ENCODE measurements around the gene PPP1R12A. TPM values are rescaled to one million over a fixed set of nuclear protein-coding genes. Genes with fewer than 3 reads are reported as not detected.

PPP1R12A gene
- total and polyA plus RNA-seq, 9 of the 15 experiments (the other 6 are each of a cell fraction or from before 2014, with no cell fraction given) = 26.4 to 119 (median 53.3) TPM

GRCh38 chr12:79885911-79886490 is 48.9 kb downstream of the PPP1R12A start:
- no TSS peak for BruUV-seq (replicated peaks)
- ATAC-seq (no peak), FAIRE-seq (no peak), DNase-seq (ENCODE audit: extremely low read depth in 1 of 4, low spot score in 3 of 4) (no peak)
- H3K9me1 ChIP-seq (ENCODE audit: control insufficient read depth, insufficient read depth, low read length) = no peaks in the 10 kb centered on the region
- CTCF ChIA-PET (ENCODE audit: low intra/inter-chr PET ratio) = no interaction called here
- no peak overlapping the region for H2AFZ ChIP-seq (ENCODE audit: low read depth, low read length)
- 77% methylated on average over 3 of the region's 3 CpGs for WGBS (ENCODE audit: insufficient coverage, low coverage, missing lambda C conversion rate)
- H3K79me2 ChIP-seq (ENCODE audit: control insufficient read depth, insufficient read depth, low read length) = peaks cover 100% of the 10 kb centered on the region
- peaks cover 22% of the 10 kb centered on the region for H4K20me1 ChIP-seq (replicated peaks; ENCODE audit: control insufficient read depth, insufficient read depth, low read length)
- no peak overlapping the region for H3K27ac ChIP-seq (ENCODE audit: extremely low read depth, low read depth, low read length)
- POLR2A ChIA-PET = interaction anchor here (0.8 kb wide), 1 partner anchor 33 kb away, joined by 3 read pairs; no protein-coding TSS in a partner anchor
- in situ Hi-C loops (cut with MboI) = no loop called here
- H3K27me3 ChIP-seq (ENCODE audit: control insufficient read depth in 2 of 2, insufficient read depth in 2 of 2, low read length in 2 of 2) = no peaks in the 10 kb centered on the region
- no peaks in the 10 kb centered on the region for H3K9me3 ChIP-seq (replicated peaks; ENCODE audit: control insufficient read depth, insufficient read depth, low read depth, low read length)
- TF ChIP-seq RBM25 (IDR thresholded peaks at IDR 0.05; ENCODE audit: low read depth, low read length, severe bottlenecking) (peak; percentile 11), RBM15 (IDR thresholded peaks at IDR 0.05; ENCODE audit: insufficient read depth, low read length) (no peak)
- H3K4me2 ChIP-seq (ENCODE audit: insufficient read depth, low read length) = no peak overlapping the region
- peaks cover 0 to 4% of the 10 kb centered on the region in 2 experiments; a peak in 3 of 5 replicates for H3K4me1 ChIP-seq (replicated peaks in 1 of 2; ENCODE audit: control insufficient read depth in 2 of 2, insufficient read depth in 2 of 2, low read length in 2 of 2)
- intact Hi-C loops (cut with micrococcal nuclease) = loop anchor here (2.0 to 10.0 kb wide), 5 partner anchors 47 to 299 kb away; no protein-coding TSS in a partner anchor
- no peaks in the 10 kb centered on the region for H3K36me3 ChIP-seq (ENCODE audit: control insufficient read depth, insufficient read depth, low read length)
- H3K9ac ChIP-seq (ENCODE audit: insufficient read depth in 1 of 2, low read depth in 2 of 2, low read length in 2 of 2) = no peak overlapping the region
- H3K4me3 ChIP-seq = no peak overlapping the region

- no peak for DNase-seq (ENCODE audit: extremely low read depth in 1 of 4, low spot score in 3 of 4)
- WGBS (ENCODE audit: insufficient coverage, low coverage, missing lambda C conversion rate) = 66% methylated on average over 3 of the region's 3 CpGs
- peaks cover under 1% of the 10 kb centered on the region; the same call in 2 of the 3 replicates for H3K36me3 ChIP-seq (ENCODE audit: control insufficient read depth, insufficient read depth, low read length)
- H4K20me1 ChIP-seq (replicated peaks; ENCODE audit: control insufficient read depth, insufficient read depth, low read length) = peaks cover 22% of the 10 kb centered on the region
- no peak for ATAC-seq
- H2AFZ ChIP-seq (ENCODE audit: low read depth, low read length) = no peak overlapping the region
- in situ Hi-C loops (cut with MboI) (no loop called here), intact Hi-C loops (cut with micrococcal nuclease) (loop anchor here (5.0 to 10.0 kb wide), 4 partner anchors 93 to 300 kb away; no protein-coding TSS in a partner anchor)
- no peak overlapping the region for H3K27ac ChIP-seq (ENCODE audit: extremely low read depth, low read depth, low read length)
- H3K4me2 ChIP-seq (ENCODE audit: insufficient read depth, low read length) = no peak overlapping the region
- no peak overlapping the region for H3K4me3 ChIP-seq
- peaks cover 100% of the 10 kb centered on the region for H3K79me2 ChIP-seq (ENCODE audit: control insufficient read depth, insufficient read depth, low read length)
- H3K9me3 ChIP-seq (replicated peaks; ENCODE audit: control insufficient read depth, insufficient read depth, low read depth, low read length) = no peaks in the 10 kb centered on the region
- ChIA-PET POLR2A (no interaction called here), CTCF (ENCODE audit: low intra/inter-chr PET ratio) (no interaction called here)
- no peaks in the 10 kb centered on the region for H3K9me1 ChIP-seq (ENCODE audit: control insufficient read depth, insufficient read depth, low read length)
- no peak overlapping the region for H3K9ac ChIP-seq (ENCODE audit: insufficient read depth in 1 of 2, low read depth in 2 of 2, low read length in 2 of 2)
- BruUV-seq (replicated peaks) = no TSS peak
- no peak for FAIRE-seq
- H3K4me1 ChIP-seq (replicated peaks in 1 of 2; ENCODE audit: control insufficient read depth in 2 of 2, insufficient read depth in 2 of 2, low read length in 2 of 2) = peaks cover 0 to 4% of the 10 kb centered on the region in 2 experiments; a peak in 3 of 5 replicates
- no peaks in the 10 kb centered on the region for H3K27me3 ChIP-seq (ENCODE audit: control insufficient read depth in 2 of 2, insufficient read depth in 2 of 2, low read length in 2 of 2)
- TF ChIP-seq E2F1 (CRISPR knock-in tag; IDR thresholded peaks at IDR 0.05) = no peak
- TF ChIP-seq ZNF79 (CRISPR knock-in tag; IDR thresholded peaks at IDR 0.05; ENCODE audit: low read depth) = no peak
- TF ChIP-seq BRF1 (IDR thresholded peaks at IDR 0.05; ENCODE audit: borderline replicate concordance, extremely low read depth, insufficient read length) = no peak
- no peak for TF ChIP-seq MYNN (IDR thresholded peaks at IDR 0.05)
- TF ChIP-seq MYNN (CRISPR knock-in tag; IDR thresholded peaks at IDR 0.05) = no peak
- TF ChIP-seq, protein P1, sequence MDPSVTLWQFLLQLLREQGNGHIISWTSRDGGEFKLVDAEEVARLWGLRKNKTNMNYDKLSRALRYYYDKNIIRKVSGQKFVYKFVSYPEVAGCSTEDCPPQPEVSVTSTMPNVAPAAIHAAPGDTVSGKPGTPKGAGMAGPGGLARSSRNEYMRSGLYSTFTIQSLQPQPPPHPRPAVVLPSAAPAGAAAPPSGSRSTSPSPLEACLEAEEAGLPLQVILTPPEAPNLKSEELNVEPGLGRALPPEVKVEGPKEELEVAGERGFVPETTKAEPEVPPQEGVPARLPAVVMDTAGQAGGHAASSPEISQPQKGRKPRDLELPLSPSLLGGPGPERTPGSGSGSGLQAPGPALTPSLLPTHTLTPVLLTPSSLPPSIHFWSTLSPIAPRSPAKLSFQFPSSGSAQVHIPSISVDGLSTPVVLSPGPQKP (CRISPR knock-in tag; IDR thresholded peaks at IDR 0.05) = no peak
Measured at GRCh38 chr12:79884401-79885006, 50.4 kb downstream of the PPP1R12A start.

Data from K562 (cell line).